ENCODE results near the gene DMAC2L.
"Not testable (repeated sequence)": the region's sequence is repeated elsewhere in the genome, so short reads cannot be mapped to it uniquely, and the experiment has no call there.

DMAC2L gene

GRCh38 chr14:50357753-50358395, 45.8 kb downstream of the DMAC2L start:
- DNase-seq = no peak

- DNase-seq = no peak
These were observed 47.5 kb downstream of the DMAC2L start for GRCh38 chr14:50359631-50360030.

- no peak for DNase-seq
These were observed 48.0 kb downstream of the DMAC2L start for GRCh38 chr14:50360093-50360492.

GRCh38 chr14:50360851-50361250, 48.7 kb downstream of the DMAC2L start:
- DNase-seq = no peak

- not testable (repeated sequence) for DNase-seq
These were observed 49.6 kb downstream of the DMAC2L start for GRCh38 chr14:50361473-50362403.

GRCh38 chr14:50362764-50363713, 50.9 kb downstream of the DMAC2L start:
- DNase-seq = peak; percentile 44

GRCh38 chr14:50363714-50364111, 51.6 kb downstream of the DMAC2L start:
- peak; percentile 82 for DNase-seq

- DNase-seq = no peak
These were observed 52.7 kb downstream of the DMAC2L start for GRCh38 chr14:50364792-50365191.

- not testable (repeated sequence) for DNase-seq
These were observed 53.4 kb downstream of the DMAC2L start for GRCh38 chr14:50365572-50365971.

DNA sequence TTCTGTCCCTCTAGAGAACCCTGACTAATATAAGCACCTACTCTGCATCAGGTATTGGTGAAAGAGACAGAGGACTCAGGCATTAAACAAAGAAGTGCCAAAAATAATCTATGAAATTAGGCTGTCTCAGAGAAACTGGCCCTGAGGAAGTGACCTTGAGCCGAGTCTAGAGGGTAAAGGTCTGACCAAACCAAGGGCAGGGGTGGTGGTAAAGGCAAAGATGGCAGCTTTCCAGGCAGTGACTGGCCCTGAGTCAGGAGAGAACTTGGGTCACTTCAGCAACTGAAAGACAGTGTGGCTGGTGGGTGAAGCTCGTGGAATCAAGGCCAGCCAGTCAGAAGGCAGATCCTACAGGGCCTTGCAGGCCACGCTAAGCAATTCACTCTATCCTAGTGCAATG, 54.0 kb downstream of the DMAC2L start:
- DNase-seq = no peak

- DNase-seq = no peak
These were observed 54.5 kb downstream of the DMAC2L start for GRCh38 chr14:50366589-50366988.

- no peak for DNase-seq
These were observed 59.4 kb downstream of the DMAC2L start for GRCh38 chr14:50371546-50371945.

DNA sequence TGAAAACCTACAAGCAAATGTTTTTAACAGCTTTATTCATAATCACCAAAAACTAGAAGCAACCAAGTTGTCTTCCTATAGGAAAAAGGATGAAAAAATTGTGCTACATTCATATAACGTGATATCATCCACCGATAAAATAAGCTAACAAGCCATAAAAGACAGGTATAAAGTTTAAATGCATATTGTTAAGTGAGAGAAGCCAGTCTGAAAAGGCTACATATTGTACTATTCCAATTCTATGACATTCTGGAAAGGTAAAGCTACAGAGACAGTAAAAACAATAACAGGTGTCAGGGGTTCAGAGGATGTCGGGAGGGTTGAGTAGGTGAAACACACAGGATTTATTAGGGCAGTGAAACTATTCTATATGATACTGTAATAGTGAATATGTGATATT, 61.8 kb downstream of the DMAC2L start:
- DNase-seq = no peak

DNA sequence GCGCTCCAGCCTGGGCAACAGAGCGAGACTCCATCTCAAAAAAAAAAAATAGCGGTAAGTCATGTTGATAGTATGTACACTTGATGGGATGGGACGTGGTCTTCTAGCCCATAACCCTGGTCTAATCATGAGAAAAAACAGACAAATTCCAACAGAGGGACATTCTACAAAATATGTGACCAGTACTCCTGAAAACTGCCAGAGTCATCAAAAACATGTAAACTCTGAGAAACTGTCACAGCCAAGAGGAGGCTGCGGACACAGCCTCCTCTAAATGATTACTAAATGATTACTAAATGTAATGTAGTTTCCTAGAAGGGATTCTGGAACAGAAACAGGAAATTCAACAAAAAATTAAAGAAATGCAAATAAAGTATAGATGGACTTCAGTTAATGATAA, 63.6 kb downstream of the DMAC2L start:
- no peak for DNase-seq

Data from activated CD4-positive, alpha-beta T cell treated with anti-CD3 and anti-CD28 coated beads, Interleukin-2, Interleukin-6, amounts not matched to agents 100 ng/mL and 50 ng/mL, durations not matched to agents 16 hours and 8 hours (primary cell).